ENCODE measurements around the gene MPDU1.

The MPDU1 gene

DNA sequence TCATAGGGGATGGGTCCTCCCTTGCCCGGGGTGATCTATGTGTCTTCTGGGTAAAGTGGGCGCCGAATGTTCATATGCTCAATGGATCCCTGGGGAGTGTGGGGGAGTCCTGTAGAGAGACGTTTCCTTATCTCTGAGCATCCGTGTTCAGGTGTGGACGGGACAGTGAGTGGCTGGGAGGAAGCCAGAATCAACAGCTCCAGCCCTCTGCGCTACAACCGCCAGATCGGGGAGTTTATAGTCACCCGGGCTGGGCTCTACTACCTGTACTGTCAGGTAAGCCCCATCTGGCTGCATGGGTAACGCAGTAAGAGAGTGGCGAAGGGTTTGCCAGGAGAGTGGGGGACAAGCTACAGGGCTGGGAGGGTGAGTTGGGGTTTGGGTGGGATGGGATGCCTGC is 27.0 kb upstream of the MPDU1 start:
- no peaks in the 10 kb centered on the region for H3K9me3 ChIP-seq (ENCODE audit: control insufficient read depth, insufficient read depth, low read length)
- H4K20me1 ChIP-seq (ENCODE audit: control insufficient read depth, insufficient read depth, low read depth, low read length), result no peaks in the 10 kb centered on the region
- peaks cover 29% of the 10 kb centered on the region for H3K4me1 ChIP-seq (ENCODE audit: control insufficient read depth, low read length)
- no peak overlapping the region for H3K4me3 ChIP-seq (ENCODE audit: low read length)
- no peak overlapping the region for H3K4me2 ChIP-seq (ENCODE audit: low read length)
- H3K9me2 ChIP-seq (replicated peaks; ENCODE audit: control insufficient read depth, low read length), result no peaks in the 10 kb centered on the region
- no peaks in the 10 kb centered on the region; the same call in 1 of the 2 replicates for H3K36me3 ChIP-seq (ENCODE audit: control insufficient read depth, low read length)
- TF ChIP-seq, protein P1, sequence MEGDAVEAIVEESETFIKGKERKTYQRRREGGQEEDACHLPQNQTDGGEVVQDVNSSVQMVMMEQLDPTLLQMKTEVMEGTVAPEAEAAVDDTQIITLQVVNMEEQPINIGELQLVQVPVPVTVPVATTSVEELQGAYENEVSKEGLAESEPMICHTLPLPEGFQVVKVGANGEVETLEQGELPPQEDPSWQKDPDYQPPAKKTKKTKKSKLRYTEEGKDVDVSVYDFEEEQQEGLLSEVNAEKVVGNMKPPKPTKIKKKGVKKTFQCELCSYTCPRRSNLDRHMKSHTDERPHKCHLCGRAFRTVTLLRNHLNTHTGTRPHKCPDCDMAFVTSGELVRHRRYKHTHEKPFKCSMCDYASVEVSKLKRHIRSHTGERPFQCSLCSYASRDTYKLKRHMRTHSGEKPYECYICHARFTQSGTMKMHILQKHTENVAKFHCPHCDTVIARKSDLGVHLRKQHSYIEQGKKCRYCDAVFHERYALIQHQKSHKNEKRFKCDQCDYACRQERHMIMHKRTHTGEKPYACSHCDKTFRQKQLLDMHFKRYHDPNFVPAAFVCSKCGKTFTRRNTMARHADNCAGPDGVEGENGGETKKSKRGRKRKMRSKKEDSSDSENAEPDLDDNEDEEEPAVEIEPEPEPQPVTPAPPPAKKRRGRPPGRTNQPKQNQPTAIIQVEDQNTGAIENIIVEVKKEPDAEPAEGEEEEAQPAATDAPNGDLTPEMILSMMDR (IDR thresholded peaks at IDR 0.05; ENCODE audit: low read depth, low read length, poor library complexity, severe bottlenecking), result no peak
- TF ChIP-seq EZH2phosphoT487 (IDR thresholded peaks at IDR 0.05; ENCODE audit: borderline replicate concordance, low read length), result no peak
- peaks cover 17% of the 10 kb centered on the region for H3K27me3 ChIP-seq (ENCODE audit: control insufficient read depth, low read length)
- H3K79me2 ChIP-seq (ENCODE audit: control insufficient read depth, low read length), result peaks cover 6% of the 10 kb centered on the region
- H3K27ac ChIP-seq (ENCODE audit: low read depth, low read length), result no peak overlapping the region
- 0 out of 2 replicates have a peak, but pooled peaks cover 3% of the 10 kb centered on the region for H3F3A ChIP-seq (ENCODE audit: control insufficient read depth, insufficient read depth)

DNA sequence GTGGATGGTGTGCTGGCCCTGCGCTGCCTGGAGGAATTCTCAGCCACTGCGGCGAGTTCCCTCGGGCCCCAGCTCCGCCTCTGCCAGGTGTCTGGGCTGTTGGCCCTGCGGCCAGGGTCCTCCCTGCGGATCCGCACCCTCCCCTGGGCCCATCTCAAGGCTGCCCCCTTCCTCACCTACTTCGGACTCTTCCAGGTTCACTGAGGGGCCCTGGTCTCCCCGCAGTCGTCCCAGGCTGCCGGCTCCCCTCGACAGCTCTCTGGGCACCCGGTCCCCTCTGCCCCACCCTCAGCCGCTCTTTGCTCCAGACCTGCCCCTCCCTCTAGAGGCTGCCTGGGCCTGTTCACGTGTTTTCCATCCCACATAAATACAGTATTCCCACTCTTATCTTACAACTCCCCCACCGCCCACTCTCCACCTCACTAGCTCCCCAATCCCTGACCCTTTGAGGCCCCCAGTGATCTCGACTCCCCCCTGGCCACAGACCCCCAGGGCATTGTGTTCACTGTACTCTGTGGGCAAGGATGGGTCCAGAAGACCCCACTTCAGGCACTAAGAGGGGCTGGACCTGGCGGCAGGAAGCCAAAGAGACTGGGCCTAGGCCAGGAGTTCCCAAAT is 26.4 kb upstream of the MPDU1 start:
- Histone ChIP-seq H3K4me1 (ENCODE audit: control insufficient read depth, low read length) (peaks cover 29% of the 10 kb centered on the region), H3K79me2 (ENCODE audit: control insufficient read depth, low read length) (peaks cover 12% of the 10 kb centered on the region), H3K4me3 (ENCODE audit: low read length) (no peak overlapping the region), H3K9me2 (replicated peaks; ENCODE audit: control insufficient read depth, low read length) (no peaks in the 10 kb centered on the region), H3K36me3 (ENCODE audit: control insufficient read depth, low read length) (peaks cover 2% of the 10 kb centered on the region), H3K27me3 (ENCODE audit: control insufficient read depth, low read length) (peaks cover 17% of the 10 kb centered on the region), H4K20me1 (ENCODE audit: control insufficient read depth, insufficient read depth, low read depth, low read length) (no peaks in the 10 kb centered on the region), H3K4me2 (ENCODE audit: low read length) (no peak overlapping the region), H3F3A (ENCODE audit: control insufficient read depth, insufficient read depth) (0 out of 2 replicates have a peak, but pooled peaks cover 3% of the 10 kb centered on the region), H3K27ac (ENCODE audit: low read depth, low read length) (no peak overlapping the region), H3K9me3 (ENCODE audit: control insufficient read depth, insufficient read depth, low read length) (no peaks in the 10 kb centered on the region)
- no peak for TF ChIP-seq EZH2phosphoT487 (IDR thresholded peaks at IDR 0.05; ENCODE audit: borderline replicate concordance, low read length)
- TF ChIP-seq, protein P1 (IDR thresholded peaks at IDR 0.05; ENCODE audit: low read depth, low read length, poor library complexity, severe bottlenecking), result no peak

DNA sequence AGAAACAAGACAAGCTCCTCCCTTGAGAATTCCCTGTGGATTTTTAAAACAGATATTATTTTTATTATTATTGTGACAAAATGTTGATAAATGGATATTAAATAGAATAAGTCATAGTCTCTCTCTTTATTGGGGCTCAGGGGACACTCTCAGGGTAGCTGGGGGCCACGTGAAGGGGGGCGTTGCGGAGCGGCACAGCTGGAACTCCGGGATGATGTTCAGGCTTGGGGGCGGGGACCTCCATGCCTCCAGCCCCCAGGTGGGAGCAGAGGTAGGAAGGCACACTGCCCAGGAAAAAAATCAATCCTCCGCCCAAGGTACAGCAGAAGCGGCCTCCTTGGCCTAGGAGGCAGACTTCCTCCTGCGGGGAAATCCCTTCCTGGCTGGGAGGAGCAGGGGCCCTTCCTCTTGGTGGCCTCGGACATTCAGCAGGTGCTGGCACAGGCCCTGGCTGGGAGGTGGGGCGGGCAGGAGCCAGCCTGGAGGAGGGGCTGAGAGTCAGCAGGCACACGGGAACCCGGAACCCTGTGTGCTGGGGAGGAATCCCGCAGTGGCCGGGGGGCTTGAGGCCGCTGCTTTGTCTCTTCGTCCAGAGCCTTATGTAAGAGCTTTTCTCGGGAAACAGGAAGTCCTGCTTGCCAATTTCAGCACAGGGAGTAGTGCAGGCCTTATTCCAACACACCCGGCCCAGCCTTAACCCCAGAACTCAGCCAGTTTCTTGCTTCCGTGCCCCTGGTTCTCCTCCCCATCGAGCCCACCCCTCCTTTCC is 25.7 kb upstream of the MPDU1 start:
- H3K4me1 ChIP-seq (ENCODE audit: control insufficient read depth, low read length), result peaks cover 34% of the 10 kb centered on the region
- H3K9me3 ChIP-seq (ENCODE audit: control insufficient read depth, insufficient read depth, low read length), result no peaks in the 10 kb centered on the region
- H3K79me2 ChIP-seq (ENCODE audit: control insufficient read depth, low read length), result peaks cover 19% of the 10 kb centered on the region
- no peaks in the 10 kb centered on the region for H4K20me1 ChIP-seq (ENCODE audit: control insufficient read depth, insufficient read depth, low read depth, low read length)
- peaks cover 17% of the 10 kb centered on the region for H3K27me3 ChIP-seq (ENCODE audit: control insufficient read depth, low read length)
- H3K4me3 ChIP-seq (ENCODE audit: low read length), result peak overlapping the region; percentile 14; the same call in 1 of the 2 replicates
- H3K9me2 ChIP-seq (replicated peaks; ENCODE audit: control insufficient read depth, low read length), result no peaks in the 10 kb centered on the region
- H3F3A ChIP-seq (ENCODE audit: control insufficient read depth, insufficient read depth), result 0 out of 2 replicates have a peak, but pooled peaks cover 3% of the 10 kb centered on the region
- peaks cover 8% of the 10 kb centered on the region for H3K36me3 ChIP-seq (ENCODE audit: control insufficient read depth, low read length)
- TF ChIP-seq EZH2phosphoT487 (IDR thresholded peaks at IDR 0.05; ENCODE audit: borderline replicate concordance, low read length), result no peak
- TF ChIP-seq, protein P1 (IDR thresholded peaks at IDR 0.05; ENCODE audit: low read depth, low read length, poor library complexity, severe bottlenecking), result no peak
- no peak overlapping the region for H3K27ac ChIP-seq (ENCODE audit: low read depth, low read length)
- peak overlapping the region; percentile 33; the same call in 1 of the 2 replicates for H3K4me2 ChIP-seq (ENCODE audit: low read length)

All from DOHH2 (cell line).